Spinal cord (tissue), 10 donors: ENCODE measurements around the gene ANO8. TPM values are rescaled to one million over a fixed set of nuclear protein-coding genes. Genes with fewer than 3 reads are reported as not detected.
"Not testable (repeated sequence)": the region's sequence is repeated elsewhere in the genome, so short reads cannot be mapped to it uniquely, and the experiment has no call there.

Experiments used
- DNase-seq, 6 donors: peaks; one replicate each; pipeline versions ENCODE4 v3.0.0 to v3.0.0-alpha.2; 2013 to 2015; ENCODE audit warnings: low spot score in 6 of 6, low read depth in 4 of 6
- H3K27ac ChIP-seq: one replicate; pipeline ENCODE4 v1.5.1; 2013; ENCODE audit warnings: low read depth, low read length, control low read depth
- H3K27me3 ChIP-seq: one replicate; pipeline ENCODE4 v1.6.1; 2013; ENCODE audit warnings: low read length; ENCODE audit not compliant: control insufficient read depth, insufficient read depth
- H3K36me3 ChIP-seq: one replicate; pipeline ENCODE4 v1.6.1; 2013; ENCODE audit warnings: low read length; ENCODE audit not compliant: control insufficient read depth, insufficient read depth
- H3K4me1 ChIP-seq: one replicate; pipeline ENCODE4 v1.6.1; 2013; ENCODE audit warnings: low read length; ENCODE audit not compliant: control insufficient read depth, insufficient read depth
- H3K4me3 ChIP-seq: one replicate; pipeline ENCODE4 v1.5.1; 2013; ENCODE audit warnings: low read depth, low read length, control low read depth
- H3K9me3 ChIP-seq: one replicate; pipeline ENCODE4 v1.6.1; 2013; ENCODE audit warnings: low read length; ENCODE audit not compliant: control insufficient read depth, insufficient read depth
- WGBS: methylation state at CpG from one replicate; pipeline ENCODE4 v1.1.5; 2013; ENCODE audit warnings: missing lambda C conversion rate; ENCODE audit not compliant: insufficient coverage; 5-methylcytosine and 5-hydroxymethylcytosine counted together
- polyA plus RNA-seq, 2 donors: library from polyadenylated mRNA; unstranded; fragments of 120-200 nt; gene quantifications; one replicate each; pipeline ENCODE4 v1.2.1, GENCODE V29; 2013; ENCODE audit not compliant: insufficient read length in 2 of 2
- total RNA-seq, 2 donors: library from RNA; depleted of rRNA in 1 of 2; stranded (reverse); fragments of 120-200 nt in 1 of 2; fragments of >200 nt in 1 of 2; gene quantifications; one replicate each; pipeline versions ENCODE4 v1.2.3 to v1.2.4, GENCODE V29; 2013 to 2014
- donor health status: healthy.

The ANO8 gene
- total and polyA plus RNA-seq, 4 donors: 12.9 to 77.6 (median 39.5) TPM

DNA sequence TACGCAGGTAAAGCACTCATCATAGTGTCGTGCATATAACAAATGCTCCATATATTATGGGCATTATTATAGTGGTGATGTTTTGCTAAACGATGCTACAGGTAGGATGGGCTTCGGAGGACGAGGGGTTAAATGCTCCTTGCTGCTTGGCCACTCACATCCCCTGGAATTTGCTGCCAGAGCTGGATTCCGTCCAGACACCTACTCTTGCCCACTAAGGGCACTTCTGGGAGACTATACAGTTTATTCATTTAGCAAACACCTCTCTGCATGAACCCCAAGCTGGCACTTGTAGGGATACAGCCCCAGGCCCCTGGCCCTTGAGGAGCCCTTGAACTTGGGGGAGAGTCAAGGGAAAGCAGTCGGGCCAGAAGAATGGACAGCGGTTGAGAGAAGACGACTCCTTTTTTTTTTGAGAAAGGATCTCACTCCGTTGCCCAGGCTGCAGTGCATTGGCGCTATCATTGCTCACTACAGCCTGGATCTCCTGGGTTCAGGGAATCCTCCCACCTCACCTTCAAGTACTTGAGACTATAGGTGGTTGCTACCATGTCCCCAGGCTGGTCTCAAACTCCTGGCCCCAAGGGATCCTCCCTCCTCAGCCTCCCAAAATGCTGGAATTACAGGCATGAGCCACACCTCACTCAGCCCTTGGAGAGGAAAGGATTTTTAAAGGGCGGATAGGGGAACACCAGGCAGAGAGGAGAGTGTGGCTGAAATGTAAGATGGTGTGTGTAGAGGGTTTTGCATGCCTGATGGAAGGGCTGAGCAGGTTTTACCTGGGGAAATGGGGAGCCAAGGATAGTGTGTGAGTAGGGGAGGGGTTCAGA, 30.1 kb downstream of the ANO8 start:
- Histone ChIP-seq H3K4me1 (peaks cover 58% of the 10 kb centered on the region), H3K9me3 (no peaks in the 10 kb centered on the region), H3K4me3 (peak overlapping the region; percentile 76), H3K27ac (peak overlapping the region; percentile 85), H3K36me3 (peaks cover 18% of the 10 kb centered on the region), H3K27me3 (no peaks in the 10 kb centered on the region)
- DNase-seq: peak in 2 of 6 donors; percentile 10 to 57
- 53% methylated on average over 8 of the region's 12 CpGs for WGBS

DNA sequence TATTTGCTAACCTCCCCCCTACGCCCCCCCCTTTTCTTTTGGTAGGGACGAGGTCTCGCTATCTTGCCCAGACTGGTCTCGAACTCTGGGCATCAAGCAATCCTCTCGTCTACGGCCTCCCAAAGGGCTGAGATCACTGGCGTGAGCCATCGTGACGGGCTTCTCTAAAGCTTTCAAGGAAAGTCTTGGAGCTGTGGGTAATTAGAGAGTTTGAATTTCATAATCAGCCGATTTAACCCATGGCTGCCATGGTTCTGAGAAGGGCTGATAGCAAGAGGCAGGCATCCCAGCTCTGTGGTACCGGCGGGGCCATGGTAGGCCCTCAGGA, 30.8 kb downstream of the ANO8 start:
- Histone ChIP-seq H3K4me3 (peak overlapping the region; percentile 79), H3K36me3 (peaks cover 21% of the 10 kb centered on the region), H3K9me3 (no peaks in the 10 kb centered on the region), H3K27me3 (no peaks in the 10 kb centered on the region), H3K27ac (peak overlapping the region; percentile 58), H3K4me1 (peaks cover 56% of the 10 kb centered on the region)
- DNase-seq: peak in 1 of 6 donors; percentile 11
- 75% methylated on average over 4 of the region's 12 CpGs for WGBS

DNA sequence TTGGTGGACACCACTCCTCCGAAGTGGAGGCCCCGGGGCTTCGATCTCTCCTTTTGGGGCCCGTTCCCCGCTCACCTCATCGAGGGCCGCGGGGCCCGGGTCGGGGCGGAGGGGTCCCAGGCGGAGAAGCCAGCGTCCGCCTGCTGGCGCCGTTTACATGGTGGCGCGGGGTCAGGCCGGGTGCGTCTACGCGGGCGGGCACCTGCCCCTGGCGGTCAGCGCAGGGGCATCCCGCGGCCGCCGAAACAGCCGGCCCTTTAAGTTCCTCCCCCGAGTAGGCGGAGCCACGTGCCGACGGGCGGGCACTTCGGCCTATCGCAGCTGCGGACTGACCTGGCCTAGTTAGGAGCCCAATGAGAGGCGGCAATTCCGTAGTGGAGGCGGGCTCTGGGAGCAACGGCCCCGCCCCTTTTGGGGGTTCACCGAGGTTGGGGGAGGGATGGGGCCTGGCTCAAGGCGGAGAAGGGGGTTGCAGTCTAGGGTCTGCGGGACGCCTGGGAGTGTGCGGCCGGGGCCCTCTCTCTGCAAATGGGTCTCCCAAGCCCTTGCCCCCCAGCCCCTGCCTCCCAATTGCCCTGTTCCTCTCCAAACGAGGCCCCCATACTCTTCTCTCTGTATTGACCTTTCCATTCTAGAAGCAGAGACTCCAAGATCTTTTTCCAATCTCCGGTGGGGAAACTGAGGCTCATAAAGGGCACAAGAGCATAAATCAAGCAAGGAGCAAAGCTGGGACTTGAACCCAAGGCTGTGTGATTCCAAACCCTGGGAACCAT, 31.3 kb downstream of the ANO8 start, which contains the start of gene ABHD8:
Gene ABHD8 (minus strand): TSS at position 259 of the 773 bp plus-strand sequence. CDS start 1,809 bp downstream, outside the sequence.
- 2% methylated on average over 52 of the region's 52 CpGs for WGBS
- DNase-seq: peak; percentile 88 to 99 (median 93)
- Histone ChIP-seq H3K27ac (peak within 1 kb of the TSS; percentile 58), H3K27me3 (no peaks in the 10 kb centered on the region), H3K9me3 (no peaks in the 10 kb centered on the region), H3K4me3 (peak within 1 kb of the TSS; percentile 79), H3K36me3 (peaks cover 23% of the 10 kb centered on the region), H3K4me1 (peaks cover 52% of the 10 kb centered on the region)

DNA sequence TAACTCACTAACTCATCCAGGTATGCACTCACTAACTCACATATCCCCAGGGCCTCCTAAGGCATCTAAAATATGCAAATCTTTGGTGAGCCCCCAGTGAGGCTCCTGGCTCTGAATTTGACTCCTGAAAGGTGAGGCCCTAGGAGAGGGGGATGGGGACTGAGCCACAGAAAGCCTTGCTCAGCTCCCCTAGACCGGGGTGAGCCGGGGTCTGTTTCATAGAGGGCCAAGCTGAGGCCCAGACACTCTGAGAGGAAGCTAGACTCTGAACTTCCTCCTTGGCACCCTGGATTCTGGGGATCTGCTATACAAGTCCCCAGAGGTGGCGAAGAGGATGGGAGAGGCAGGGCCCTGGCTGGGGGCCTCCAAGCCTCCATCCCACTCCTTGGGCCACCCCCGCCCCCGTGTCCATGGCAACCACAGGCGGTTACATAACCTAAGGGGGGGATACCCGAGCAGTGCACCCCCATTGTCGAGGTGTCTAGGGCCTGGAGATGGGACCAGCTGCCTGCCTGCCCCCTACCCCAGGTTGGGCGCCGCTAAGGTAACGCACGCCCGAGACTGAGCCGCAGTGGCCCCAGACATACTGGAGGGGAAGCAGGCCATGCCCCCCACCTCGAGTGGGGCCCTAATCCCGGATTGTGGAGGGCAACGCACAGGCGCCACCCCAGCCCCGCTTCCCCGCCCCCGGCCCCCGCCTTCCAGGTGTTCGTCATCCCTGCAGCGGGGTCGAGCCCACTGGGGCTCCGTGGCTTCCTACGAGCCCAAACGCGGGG, 32.1 kb downstream of the ANO8 start:
- no peaks in the 10 kb centered on the region for H3K27me3 ChIP-seq
- DNase-seq: peak in 1 of 6 donors; percentile 22
- H3K4me3 ChIP-seq: peak overlapping the region; percentile 79
- peaks cover 23% of the 10 kb centered on the region for H3K36me3 ChIP-seq
- WGBS: 6% methylated on average over 29 of the region's 29 CpGs
- peak overlapping the region; percentile 37 for H3K27ac ChIP-seq
- peaks cover 52% of the 10 kb centered on the region for H3K4me1 ChIP-seq
- no peaks in the 10 kb centered on the region for H3K9me3 ChIP-seq

DNA sequence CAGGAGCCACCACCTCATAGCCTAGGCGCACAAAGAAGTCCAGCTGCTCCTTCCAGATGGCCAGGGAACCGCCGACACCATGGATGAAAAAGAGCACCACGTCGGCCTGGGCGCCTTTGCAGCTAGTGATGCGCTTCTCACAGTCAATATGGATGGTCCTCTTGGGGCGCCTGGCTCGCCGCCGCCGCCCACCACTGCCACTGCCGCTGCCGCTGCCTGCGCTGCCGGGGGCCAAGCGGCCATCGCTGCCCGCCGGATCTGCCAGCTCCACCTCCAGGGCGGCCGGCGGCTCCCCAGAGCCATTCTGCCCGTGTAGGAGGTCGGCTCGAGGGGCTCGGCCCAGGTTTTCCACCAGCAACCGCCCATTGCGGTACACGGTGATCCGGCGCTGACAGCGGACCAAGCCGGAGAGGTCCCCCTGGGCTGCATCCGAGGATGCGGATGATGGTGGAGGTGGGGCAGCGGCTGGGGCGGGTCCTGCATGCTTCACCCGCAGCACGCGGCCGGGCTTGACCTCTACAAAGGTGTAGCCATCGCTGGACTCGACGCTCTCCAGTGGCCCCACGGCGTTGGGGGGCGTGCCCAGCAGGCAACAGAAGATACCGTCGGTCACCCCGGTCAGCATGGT, 33.5 kb downstream of the ANO8 start:
- no peaks in the 10 kb centered on the region for H3K27me3 ChIP-seq
- peaks cover 38% of the 10 kb centered on the region for H3K4me1 ChIP-seq
- no peak for DNase-seq
- WGBS: 95% methylated on average over 50 of the region's 51 CpGs
- H3K36me3 ChIP-seq: peaks cover 27% of the 10 kb centered on the region
- H3K4me3 ChIP-seq: no peak overlapping the region
- no peaks in the 10 kb centered on the region for H3K9me3 ChIP-seq
- H3K27ac ChIP-seq: no peak overlapping the region

DNA sequence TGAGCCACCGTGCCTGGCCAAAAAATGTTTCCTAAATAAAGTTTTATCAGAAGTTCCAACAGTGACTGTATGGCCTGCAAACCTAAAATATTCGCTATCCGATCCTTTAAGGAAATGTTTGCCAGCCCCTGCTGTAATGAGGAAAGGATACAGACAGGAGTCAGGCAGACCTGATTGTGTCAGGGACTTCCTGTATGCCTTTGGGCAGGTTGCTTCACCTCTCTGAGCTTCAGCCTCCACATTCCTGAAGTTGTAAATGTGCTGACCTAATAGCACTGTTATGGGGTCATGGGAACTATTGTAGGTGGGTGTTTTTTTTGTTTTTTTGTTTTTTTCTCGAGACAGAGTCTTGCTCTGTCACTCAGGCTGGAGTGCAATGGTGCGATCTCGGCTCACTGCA, 37.7 kb downstream of the ANO8 start:
- Histone ChIP-seq H3K36me3 (peaks cover 48% of the 10 kb centered on the region), H3K4me1 (peaks cover 14% of the 10 kb centered on the region), H3K9me3 (no peaks in the 10 kb centered on the region), H3K27ac (no peak overlapping the region), H3K4me3 (no peak overlapping the region), H3K27me3 (no peaks in the 10 kb centered on the region)
- 89% methylated on average over 4 of the region's 6 CpGs for WGBS
- DNase-seq: no peak

DNA sequence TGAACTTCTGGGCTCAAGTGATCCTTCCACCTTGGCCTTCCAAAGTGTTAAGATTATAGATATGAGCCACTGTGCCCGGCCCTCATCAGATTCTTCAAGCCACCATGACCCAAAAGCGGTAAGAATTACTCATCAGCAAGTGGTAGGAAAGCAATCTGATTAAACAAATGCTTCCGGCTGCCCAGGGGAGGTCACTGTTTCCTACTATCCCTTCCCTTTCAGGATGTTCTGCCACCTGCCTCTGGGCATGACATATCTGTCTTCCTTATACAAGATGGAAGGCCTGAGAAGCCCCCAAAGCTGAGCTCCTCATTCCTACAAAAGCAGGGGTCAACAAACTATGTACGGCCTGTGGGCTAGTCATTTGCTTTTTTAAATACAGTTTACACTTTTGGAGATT, 38.4 kb downstream of the ANO8 start:
- Histone ChIP-seq H3K9me3 (no peaks in the 10 kb centered on the region), H3K36me3 (peaks cover 48% of the 10 kb centered on the region), H3K27ac (no peak overlapping the region), H3K27me3 (no peaks in the 10 kb centered on the region), H3K4me1 (peaks cover 13% of the 10 kb centered on the region), H3K4me3 (no peak overlapping the region)
- DNase-seq: no peak
- WGBS: 95% methylated on average over 2 of the region's 4 CpGs

DNA sequence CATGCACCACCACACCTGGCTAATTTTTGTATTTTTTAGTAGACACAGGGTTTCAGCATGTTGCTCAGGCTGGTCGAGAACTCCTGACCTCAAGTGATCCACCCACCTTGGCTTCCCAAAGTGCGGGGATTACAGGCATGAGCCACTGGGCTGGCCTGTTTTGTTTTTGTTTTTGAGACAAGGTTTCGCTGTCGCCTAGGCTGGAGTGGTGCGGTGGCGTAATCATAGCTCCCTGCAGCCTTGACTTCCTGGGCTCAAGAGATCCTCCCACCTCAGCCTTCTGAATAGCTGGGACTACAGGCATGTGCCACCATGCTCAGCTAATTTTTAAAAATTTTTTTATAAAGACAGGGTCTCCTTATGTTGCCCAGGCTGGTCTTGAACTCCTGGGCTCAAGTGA, 39.1 kb downstream of the ANO8 start:
- WGBS: 96% methylated on average over 5 of the region's 6 CpGs
- Histone ChIP-seq H3K36me3 (peaks cover 44% of the 10 kb centered on the region), H3K4me1 (peaks cover 13% of the 10 kb centered on the region)
- H3K4me3 ChIP-seq, H3K27ac ChIP-seq, H3K27me3 ChIP-seq, H3K9me3 ChIP-seq, DNase-seq: not testable (repeated sequence)
